Measurements from ENCODE around the gene PADI4. TPM values are rescaled to one million over a fixed set of nuclear protein-coding genes. Genes with fewer than 3 reads are reported as not detected.
"Not testable (repeated sequence)": the region's sequence is repeated elsewhere in the genome, so short reads cannot be mapped to it uniquely, and the experiment has no call there.

The PADI4 gene
- total RNA-seq, 1 experiment from 2014 or later, result not detected

- H3K4me3 Mint-ChIP-seq (ENCODE audit: low read depth, unreplicated experiment); BruUV-seq (replicated peaks); H3K9me3 Mint-ChIP-seq (ENCODE audit: low read depth, unreplicated experiment); DNase-seq; H3K27me3 Mint-ChIP-seq (ENCODE audit: unreplicated experiment); CTCF ChIA-PET; H3K4me1 Mint-ChIP-seq (ENCODE audit: low read depth, unreplicated experiment); H3K27ac Mint-ChIP-seq (ENCODE audit: unreplicated experiment): not testable (repeated sequence)
- peaks cover 67% of the 10 kb centered on the region for H3K36me3 Mint-ChIP-seq (ENCODE audit: insufficient read depth, unreplicated experiment)
- intact Hi-C loops (cut with micrococcal nuclease; ENCODE audit: unreplicated experiment), result loop anchor here (2.0 to 10.0 kb wide), 3 partner anchors 173 to 349 kb away; no protein-coding TSS in a partner anchor
Measured at GRCh38 chr1:17407786-17408514, 100.0 kb downstream of the PADI4 start.

- no peak for DNase-seq
- BruUV-seq (replicated peaks), result no TSS peak
- Mint-ChIP-seq H3K27ac (ENCODE audit: unreplicated experiment) (no peak overlapping the region), H3K4me1 (ENCODE audit: low read depth, unreplicated experiment) (no peaks in the 10 kb centered on the region), H3K9me3 (ENCODE audit: low read depth, unreplicated experiment) (no peaks in the 10 kb centered on the region), H3K27me3 (ENCODE audit: unreplicated experiment) (no peaks in the 10 kb centered on the region), H3K4me3 (ENCODE audit: low read depth, unreplicated experiment) (no peak overlapping the region), H3K36me3 (ENCODE audit: insufficient read depth, unreplicated experiment) (peaks cover 73% of the 10 kb centered on the region)
- TF ChIP-seq CTCF (IDR thresholded peaks at IDR 0.05; ENCODE audit: unreplicated experiment), result no peak
- CTCF ChIA-PET, result no interaction called here
- intact Hi-C loops (cut with micrococcal nuclease; ENCODE audit: unreplicated experiment), result loop anchor here (5.0 to 10.0 kb wide), 2 partner anchors 175 to 282 kb away; no protein-coding TSS in a partner anchor
Measured at GRCh38 chr1:17409391-17409811, 101.4 kb downstream of the PADI4 start.

- TF ChIP-seq CTCF (IDR thresholded peaks at IDR 0.05; ENCODE audit: unreplicated experiment), result no peak
- intact Hi-C loops (cut with micrococcal nuclease; ENCODE audit: unreplicated experiment), result no loop called here
- DNase-seq, result no peak
- BruUV-seq (replicated peaks), result no TSS peak
- Mint-ChIP-seq H3K36me3 (ENCODE audit: insufficient read depth, unreplicated experiment) (peaks cover 75% of the 10 kb centered on the region), H3K4me3 (ENCODE audit: low read depth, unreplicated experiment) (no peak overlapping the region), H3K4me1 (ENCODE audit: low read depth, unreplicated experiment) (no peaks in the 10 kb centered on the region), H3K27me3 (ENCODE audit: unreplicated experiment) (no peaks in the 10 kb centered on the region), H3K27ac (ENCODE audit: unreplicated experiment) (no peak overlapping the region), H3K9me3 (ENCODE audit: low read depth, unreplicated experiment) (no peaks in the 10 kb centered on the region)
- CTCF ChIA-PET, result no interaction called here
Measured at GRCh38 chr1:17412093-17412870, 104.3 kb downstream of the PADI4 start.

Small RNA genes lying within 50 kb of the gene (microRNA-seq; reads per million reads assigned to microRNA genes)
- not detected for gene MIR3972

Other genes with a start within 250 kb of the PADI4 start
- 1.3 and 2.7 TPM in 2 replicates for gene PADI2, start 188.7 kb upstream of the PADI4 start, total RNA-seq (2022)
- 2.3 and 4.5 TPM in 2 replicates for gene PADI1, start 103.1 kb upstream of the PADI4 start, total RNA-seq (2022)
- 0.21 and 0.22 TPM in 2 replicates for gene PADI3, start 59.1 kb upstream of the PADI4 start, total RNA-seq (2022)
- gene PADI6, start 64.0 kb downstream of the PADI4 start, total RNA-seq (2022), result not detected in 2 replicates
- 107 and 113 TPM in 2 replicates for gene RCC2, start 131.5 kb downstream of the PADI4 start, total RNA-seq (2022)
- gene ARHGEF10L, start 231.5 kb downstream of the PADI4 start, total RNA-seq (2022), result 19.6 and 20.1 TPM in 2 replicates